SKM-1 (cell line): Measurements from ENCODE around the gene POLR3H.
"Not testable (repeated sequence)": the region's sequence is repeated elsewhere in the genome, so short reads cannot be mapped to it uniquely, and the experiment has no call there.

ENCODE experiments used
- DNase-seq: peaks from one replicate; lab custom pipeline; 2025; ENCODE audit not compliant: unreplicated experiment; lab: John Stamatoyannopoulos, UW

Gene POLR3H, protein sequence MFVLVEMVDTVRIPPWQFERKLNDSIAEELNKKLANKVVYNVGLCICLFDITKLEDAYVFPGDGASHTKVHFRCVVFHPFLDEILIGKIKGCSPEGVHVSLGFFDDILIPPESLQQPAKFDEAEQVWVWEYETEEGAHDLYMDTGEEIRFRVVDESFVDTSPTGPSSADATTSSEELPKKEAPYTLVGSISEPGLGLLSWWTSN

GRCh38 chr22:41543854-41544670 lies at the start of gene POLR3H:
Gene POLR3H (minus strand): TSS chr22:41544470. CDS start chr22:41544101, 369 bp downstream.
- peak; percentile 94 for DNase-seq

DNA sequence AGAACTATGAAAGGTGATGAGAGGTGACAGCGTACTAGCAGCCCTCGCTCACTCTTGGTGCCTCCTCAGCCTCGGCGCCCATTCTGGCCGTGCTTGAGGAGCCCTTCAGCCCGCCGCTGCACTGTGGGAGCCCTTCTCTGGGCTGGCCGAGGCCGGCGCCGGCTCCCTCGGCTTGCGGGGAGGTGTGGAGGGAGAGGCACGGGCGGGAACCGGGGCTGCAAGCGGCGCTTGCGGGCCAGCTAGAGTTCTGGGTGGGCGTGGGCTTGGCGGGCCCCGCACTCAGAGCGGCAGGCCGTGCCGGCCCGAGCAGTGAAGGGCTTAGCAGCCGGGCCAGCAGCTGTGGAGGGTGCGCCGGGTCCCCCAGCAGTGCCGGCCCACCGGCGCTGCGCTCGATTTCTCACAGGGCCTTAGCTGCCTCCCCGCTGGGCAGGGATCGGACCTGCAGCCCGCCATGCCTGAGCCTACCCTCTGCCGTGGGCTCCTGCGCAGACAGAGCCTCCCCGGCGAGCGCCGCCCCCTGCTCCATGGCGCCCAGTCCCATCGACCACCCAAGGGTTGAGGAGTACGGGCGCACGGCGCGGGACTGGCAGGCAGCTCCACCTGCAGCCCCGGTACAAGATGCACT lies 49.2 kb upstream of the POLR3H start:
- not testable (repeated sequence) for DNase-seq

- DNase-seq, result peak; percentile 99
Measured at GRCh38 chr22:41589391-41590241, 45.3 kb upstream of the POLR3H start, which contains the start of gene PMM1. Gene PMM1 (minus strand): TSS chr22:41589840. CDS start chr22:41589805, 35 bp downstream.

GRCh38 chr22:41587347-41587723 lies 43.1 kb upstream of the POLR3H start:
- no peak for DNase-seq

- no peak for DNase-seq
Measured at GRCh38 chr22:41585898-41586297, 41.6 kb upstream of the POLR3H start.

DNA sequence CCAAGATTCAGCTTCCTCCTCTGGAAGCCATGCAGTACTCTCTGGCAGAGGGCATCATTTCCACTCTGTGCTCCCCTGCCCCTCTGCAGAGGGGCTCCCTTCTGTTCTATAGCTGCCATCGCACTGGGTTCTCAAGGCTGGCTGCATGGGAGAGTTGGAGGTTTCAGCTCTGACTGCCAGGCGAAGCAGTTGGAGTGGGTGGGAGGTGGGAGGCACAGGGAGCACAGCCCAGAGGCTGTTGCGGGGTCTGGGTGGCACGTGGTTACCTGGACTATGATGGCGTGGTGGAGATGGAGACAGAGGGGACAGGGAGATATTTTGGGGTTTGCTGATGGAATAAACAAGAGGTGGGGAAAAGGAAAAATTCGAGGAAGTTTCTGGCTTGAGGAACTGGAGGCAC lies 40.6 kb upstream of the POLR3H start:
- DNase-seq, result no peak

DNA sequence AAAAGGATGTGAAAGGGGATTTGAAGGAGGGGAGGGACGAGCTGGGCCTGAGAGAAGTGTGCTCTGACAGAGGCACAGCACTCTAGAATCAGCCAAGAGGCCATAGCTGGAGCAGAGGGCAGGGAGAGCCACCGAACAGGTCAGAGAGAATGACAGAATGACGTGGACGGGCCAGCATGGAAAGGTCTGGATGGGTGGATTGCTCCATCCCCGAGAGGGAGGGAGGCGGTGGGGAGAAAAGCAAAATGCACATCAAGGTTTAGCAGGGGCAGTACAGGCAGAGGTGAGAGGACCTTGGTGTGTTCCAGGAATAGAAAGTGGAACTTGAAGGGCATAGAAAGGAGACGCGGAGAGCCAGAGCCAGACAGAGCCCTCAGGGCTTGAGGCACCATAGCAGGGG lies 38.4 kb upstream of the POLR3H start:
- DNase-seq, result no peak

- no peak for DNase-seq
Measured at GRCh38 chr22:41579997-41580355, 35.7 kb upstream of the POLR3H start.

DNA sequence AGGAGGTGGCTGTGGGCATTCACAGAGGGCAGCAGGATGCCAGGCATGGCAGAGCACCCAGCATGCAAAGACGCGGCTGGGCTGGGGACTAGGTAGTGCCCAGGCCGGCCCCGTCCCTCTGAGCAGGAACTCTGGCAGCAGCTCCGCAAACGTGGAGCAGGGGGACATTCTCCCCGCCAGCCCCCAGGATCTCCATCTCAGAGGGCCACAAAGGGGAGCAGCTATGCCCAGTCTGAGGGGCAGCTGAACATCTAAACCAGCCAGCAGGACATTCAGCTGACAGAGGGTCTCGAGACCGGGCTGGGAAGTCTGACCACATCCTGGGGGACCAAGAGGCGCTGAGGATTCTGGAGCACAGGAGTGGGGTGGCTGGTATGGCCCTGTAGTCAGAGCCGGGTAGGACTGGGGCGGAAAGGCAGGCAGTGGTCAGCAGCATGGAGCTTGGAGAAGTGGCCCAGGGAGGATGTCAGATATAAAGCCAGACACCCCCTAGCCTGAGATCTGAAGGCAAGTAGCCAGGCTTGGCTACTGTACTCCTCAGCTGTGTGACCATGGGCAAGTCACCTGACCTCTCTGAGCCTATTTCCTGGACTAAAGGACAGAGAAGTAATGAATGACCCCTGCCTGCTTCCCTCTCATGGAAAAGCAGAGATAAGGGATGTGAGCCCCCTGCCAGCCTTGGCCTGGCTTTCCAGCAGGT lies 35.2 kb upstream of the POLR3H start:
- no peak for DNase-seq

DNA sequence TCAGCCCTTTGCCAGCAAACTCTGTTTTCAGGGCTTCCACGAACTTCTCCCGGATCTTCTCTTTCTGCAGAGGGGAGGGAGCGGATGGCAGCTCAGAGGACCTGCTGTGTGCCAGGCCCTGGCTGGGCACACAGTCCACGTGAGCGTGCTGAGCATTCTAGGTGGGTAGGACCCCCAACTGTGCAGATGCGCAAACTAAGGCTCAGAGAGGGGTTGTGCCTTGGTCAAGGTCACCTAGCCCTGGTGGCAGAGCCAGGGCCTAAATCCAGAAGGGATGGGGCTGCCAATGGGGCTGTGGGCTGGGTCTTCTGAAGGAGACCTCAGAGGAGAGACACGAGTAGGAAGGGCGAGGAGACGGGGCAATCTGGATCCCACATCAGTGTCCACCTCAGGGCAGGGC lies 34.5 kb upstream of the POLR3H start:
- no peak for DNase-seq

DNA sequence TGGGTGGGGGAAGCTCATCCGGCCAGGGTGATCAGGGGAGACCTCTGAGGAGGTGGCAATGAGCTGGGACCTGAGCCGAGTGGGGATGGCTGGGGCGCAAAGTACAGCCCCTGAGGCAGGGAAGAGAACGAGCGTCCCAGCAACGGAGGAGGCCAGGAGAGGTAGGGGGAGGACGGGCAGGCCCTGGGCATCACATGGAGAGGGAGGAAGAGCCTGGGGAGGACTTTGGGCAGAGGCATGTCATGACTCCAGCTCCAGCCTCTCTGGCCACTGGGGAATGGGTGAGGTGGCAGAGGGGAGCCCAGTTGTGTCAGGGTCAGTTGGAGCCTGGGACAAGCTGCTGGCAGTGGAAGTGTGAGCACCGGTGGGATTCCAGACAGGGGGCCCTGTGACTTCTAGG lies 33.8 kb upstream of the POLR3H start:
- DNase-seq, result no peak

GRCh38 chr22:41576877-41577276 lies 32.6 kb upstream of the POLR3H start:
- peak; percentile 37 for DNase-seq

DNA sequence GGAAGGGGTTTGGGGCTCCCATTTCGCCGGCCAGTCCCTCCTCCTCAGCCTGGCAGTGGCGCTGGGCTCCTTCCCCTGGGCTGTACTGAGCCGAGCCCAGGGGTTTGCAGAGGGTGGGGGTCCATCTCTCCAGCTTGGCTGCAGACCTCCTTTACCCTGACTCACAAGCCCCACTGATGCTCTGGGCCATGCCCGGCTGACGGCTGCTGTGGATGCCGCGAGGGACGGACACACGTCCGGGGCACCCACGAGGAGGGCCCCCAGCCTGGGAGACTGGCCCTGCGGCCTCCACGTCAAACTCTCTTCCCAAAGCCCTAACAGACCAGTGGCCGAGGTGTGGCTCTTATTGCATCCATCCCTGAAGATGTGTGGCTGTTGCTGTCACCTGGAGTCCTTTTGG lies 31.3 kb upstream of the POLR3H start:
- DNase-seq, result no peak

DNA sequence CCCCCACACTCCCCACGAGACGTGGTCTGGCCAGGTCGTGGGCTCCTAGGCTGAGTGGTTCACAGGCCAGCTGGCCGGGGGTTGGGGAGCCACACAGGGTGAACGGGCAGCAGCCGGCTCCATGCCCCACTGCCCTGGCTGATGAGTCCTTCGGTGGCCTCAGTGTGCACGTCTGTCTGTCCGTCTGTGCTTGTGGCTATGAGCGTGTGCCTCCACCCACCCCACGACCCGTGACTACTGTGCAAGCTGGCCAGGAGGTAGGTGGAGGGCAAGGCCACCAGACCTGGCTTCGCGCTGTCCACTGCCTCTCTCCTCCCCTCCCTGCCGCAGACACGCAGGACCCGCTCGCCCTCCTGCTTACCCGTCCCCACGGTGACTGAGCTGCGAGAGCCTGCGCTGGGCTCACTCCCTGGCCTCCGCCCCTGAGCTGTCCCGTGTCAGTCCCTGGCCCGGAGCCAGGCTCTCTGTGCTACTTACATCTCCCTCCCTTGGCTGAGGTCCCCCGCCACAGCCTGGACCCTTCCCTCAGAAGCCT lies 30.6 kb upstream of the POLR3H start:
- DNase-seq, result no peak

- no peak for DNase-seq
Measured at GRCh38 chr22:41573677-41574076, 29.4 kb upstream of the POLR3H start.

GRCh38 chr22:41572305-41572704 lies 28.0 kb upstream of the POLR3H start:
- DNase-seq, result not testable (repeated sequence)

- DNase-seq, result no peak
Measured at GRCh38 chr22:41571786-41572185, 27.5 kb upstream of the POLR3H start.

DNA sequence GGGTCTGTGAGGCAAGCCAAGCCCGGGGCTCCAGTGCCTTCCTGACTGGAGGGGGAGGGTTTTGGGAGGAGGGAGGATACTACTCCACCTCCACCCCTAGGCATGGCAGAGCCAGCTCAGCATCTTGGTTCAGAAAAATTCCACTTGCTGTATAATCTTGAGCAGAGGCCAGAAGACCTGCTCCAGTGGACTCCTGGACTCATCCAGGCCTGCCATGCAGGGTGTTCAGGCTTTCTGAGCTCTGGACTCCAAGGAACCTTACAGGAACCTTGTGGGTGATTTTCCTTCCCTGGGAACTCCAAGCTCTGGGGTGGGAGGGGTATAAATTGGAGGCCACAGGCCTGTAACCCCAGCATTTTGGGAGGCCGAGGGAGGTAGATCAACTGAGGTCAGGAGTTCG lies 26.0 kb upstream of the POLR3H start:
- DNase-seq, result no peak

DNA sequence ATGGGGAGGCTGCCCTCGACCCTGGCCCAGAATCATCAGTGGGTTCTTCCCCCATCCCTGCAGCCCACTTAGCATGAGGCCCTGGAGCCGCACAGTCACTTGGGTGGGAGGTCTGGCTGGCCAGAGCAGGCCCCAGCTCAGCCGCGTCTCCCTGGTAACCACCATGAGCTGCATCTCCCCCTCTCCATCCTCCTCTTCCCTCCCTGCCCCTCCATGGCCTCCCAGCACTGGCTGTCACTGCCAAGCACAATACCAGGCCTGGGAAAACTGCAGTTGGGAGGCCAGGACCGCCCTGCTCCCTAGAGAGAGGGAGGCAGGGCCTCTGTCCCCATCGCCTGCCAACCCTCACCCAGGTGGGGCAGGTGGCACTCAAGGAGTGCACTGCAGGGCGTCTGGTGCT lies 24.5 kb upstream of the POLR3H start:
- no peak for DNase-seq

GRCh38 chr22:41567512-41567768 lies 23.2 kb upstream of the POLR3H start:
- no peak for DNase-seq
